Naive B cell (primary cell): Measurements from ENCODE around the gene BMPR1A. TPM values are rescaled to one million over a fixed set of nuclear protein-coding genes. Genes with fewer than 3 reads are reported as not detected.
"Not testable (repeated sequence)": the region's sequence is repeated elsewhere in the genome, so short reads cannot be mapped to it uniquely, and the experiment has no call there.

ENCODE experiments used
- ATAC-seq, 2 donors: fragments of 150-1000 bp; cut with Tn5 transposase; 2 replicates each; pipeline ENCODE4 v1.10.0; 2021; ENCODE audit warnings: low read depth in 2 of 2, mild to moderate bottlenecking in 2 of 2, moderate library complexity in 2 of 2
- DNase-seq: peaks from one replicate; pipeline ENCODE4 v3.0.0; 2022
- H3K27ac Mint-ChIP-seq, 6 donors: one replicate each; pipeline ENCODE4 v1.8.0; 2020 to 2022; ENCODE audit warnings: mild to moderate bottlenecking in 6 of 6, mixed read lengths in 6 of 6, moderate library complexity in 5 of 6, inconsistent platforms in 2 of 6
- H3K27me3 Mint-ChIP-seq, 3 donors: one replicate each; pipeline ENCODE4 v1.8.0; 2021 to 2022; ENCODE audit warnings: mixed read lengths in 3 of 3, mild to moderate bottlenecking in 1 of 3
- H3K36me3 Mint-ChIP-seq, 2 donors: one replicate each; pipeline ENCODE4 v1.8.0; 2020 to 2022; ENCODE audit warnings: mixed read lengths in 2 of 2, inconsistent platforms in 1 of 2, mild to moderate bottlenecking in 1 of 2
- H3K4me1 Mint-ChIP-seq, 3 donors: one replicate each; pipeline ENCODE4 v1.8.0; 2020 to 2022; ENCODE audit warnings: mixed read lengths in 3 of 3, inconsistent platforms in 1 of 3, mild to moderate bottlenecking in 1 of 3, moderate library complexity in 1 of 3
- H3K4me3 Mint-ChIP-seq, 8 donors: one replicate each; pipeline ENCODE4 v1.8.0; 2020 to 2022; ENCODE audit warnings: mild to moderate bottlenecking in 8 of 8, mixed read lengths in 8 of 8, moderate library complexity in 8 of 8, inconsistent platforms in 2 of 8
- H3K9me3 Mint-ChIP-seq, 7 donors: one replicate each; pipeline ENCODE4 v1.8.0; 2020 to 2022; ENCODE audit warnings: mixed read lengths in 7 of 7, mild to moderate bottlenecking in 5 of 7, inconsistent platforms in 2 of 7, moderate library complexity in 1 of 7
- polyA plus RNA-seq, 6 donors: library from polyadenylated mRNA; unstranded; fragments of 300-500 nt; fragmentation: Illumina TruSeq; gene quantifications; one replicate each; pipeline ENCODE4 v1.2.3, GENCODE V29; 2021; ENCODE audit warnings: low read depth in 6 of 6

Gene BMPR1A
- polyA plus RNA-seq, 6 donors from 2014 or later, result 0.73 to 3.4 (median 1.2) TPM; not detected in 1

DNA sequence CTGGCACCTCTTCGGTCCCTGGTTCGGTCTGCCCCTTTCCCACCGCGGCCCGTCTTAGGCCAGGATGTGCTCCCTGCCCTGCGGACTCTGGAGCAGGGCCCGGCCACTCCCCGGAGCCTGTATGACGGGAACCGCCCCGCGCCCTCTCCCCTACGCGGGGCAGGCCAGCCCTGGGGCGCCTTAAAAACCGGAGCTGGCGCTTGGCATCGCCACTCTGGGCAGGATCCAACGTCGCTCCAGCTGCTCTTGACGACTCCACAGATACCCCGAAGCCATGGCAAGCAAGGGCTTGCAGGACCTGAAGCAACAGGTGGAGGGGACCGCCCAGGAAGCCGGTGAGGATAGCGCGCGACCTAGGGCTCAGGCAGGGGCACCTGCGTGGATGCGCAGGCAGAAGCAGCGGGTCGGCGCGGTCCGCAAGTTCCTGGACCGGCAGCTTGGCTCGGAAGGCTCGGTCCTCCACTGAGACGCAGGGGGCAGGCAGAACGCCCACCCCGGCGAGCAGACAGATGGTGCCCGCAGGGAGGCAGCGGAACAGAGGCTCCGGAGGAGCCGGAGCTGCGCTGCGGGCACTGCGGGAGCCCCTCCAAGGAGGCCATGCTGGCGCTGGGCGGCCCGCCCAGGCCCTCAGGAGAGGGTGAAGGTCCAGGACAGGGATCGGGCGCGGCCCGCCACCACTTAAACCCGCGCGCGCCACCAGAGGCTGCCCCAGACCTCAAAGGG, 212.0 kb downstream of the BMPR1A start, which contains the start of gene ADIRF:
Gene ADIRF (plus strand): TSS at position 212 of the 723 bp plus-strand sequence. CDS start 63 bp downstream, at position 275.
- H3K27me3 Mint-ChIP-seq, result peaks cover 12 to 24% (median 15%) of the 10 kb centered on the region in 3 donors
- peaks cover 0 to 4% (median 0%) of the 10 kb centered on the region in 7 donors for H3K9me3 Mint-ChIP-seq
- no peak for ATAC-seq
- no peaks in the 10 kb centered on the region for H3K36me3 Mint-ChIP-seq
- H3K27ac Mint-ChIP-seq, result peak within 1 kb of the TSS in 1 of 6 donors; percentile 86
- DNase-seq, result no peak
- H3K4me1 Mint-ChIP-seq, result peaks cover 21 to 43% (median 30%) of the 10 kb centered on the region in 3 donors
- H3K4me3 Mint-ChIP-seq, result peak within 1 kb of the TSS in 6 of 8 donors; percentile 8 to 88 (median 53)

- Mint-ChIP-seq H3K9me3 (peaks cover 0 to 4% (median 0%) of the 10 kb centered on the region in 7 donors), H3K4me1 (peaks cover 21 to 43% (median 30%) of the 10 kb centered on the region in 3 donors), H3K4me3 (peak overlapping the region in 6 of 8 donors; percentile 8 to 88 (median 53)), H3K27ac (no peak overlapping the region), H3K27me3 (peaks cover 12 to 24% (median 15%) of the 10 kb centered on the region in 3 donors), H3K36me3 (no peaks in the 10 kb centered on the region)
- DNase-seq (no peak), ATAC-seq (no peak)
These were observed 212.6 kb downstream of the BMPR1A start for GRCh38 chr10:86968994-86969355.

GRCh38 chr10:86969421-86970041, 213.1 kb downstream of the BMPR1A start:
- peak overlapping the region in 1 of 6 donors; percentile 18 for H3K27ac Mint-ChIP-seq
- H3K9me3 Mint-ChIP-seq, result peaks cover 0 to 4% (median 0%) of the 10 kb centered on the region in 7 donors
- peaks cover 21 to 43% (median 30%) of the 10 kb centered on the region in 3 donors for H3K4me1 Mint-ChIP-seq
- ATAC-seq (no peak), DNase-seq (no peak)
- H3K4me3 Mint-ChIP-seq, result peak overlapping the region in 7 of 8 donors; percentile 42 to 88 (median 68)
- peaks cover 12 to 24% (median 19%) of the 10 kb centered on the region in 3 donors for H3K27me3 Mint-ChIP-seq
- H3K36me3 Mint-ChIP-seq, result no peaks in the 10 kb centered on the region

DNA sequence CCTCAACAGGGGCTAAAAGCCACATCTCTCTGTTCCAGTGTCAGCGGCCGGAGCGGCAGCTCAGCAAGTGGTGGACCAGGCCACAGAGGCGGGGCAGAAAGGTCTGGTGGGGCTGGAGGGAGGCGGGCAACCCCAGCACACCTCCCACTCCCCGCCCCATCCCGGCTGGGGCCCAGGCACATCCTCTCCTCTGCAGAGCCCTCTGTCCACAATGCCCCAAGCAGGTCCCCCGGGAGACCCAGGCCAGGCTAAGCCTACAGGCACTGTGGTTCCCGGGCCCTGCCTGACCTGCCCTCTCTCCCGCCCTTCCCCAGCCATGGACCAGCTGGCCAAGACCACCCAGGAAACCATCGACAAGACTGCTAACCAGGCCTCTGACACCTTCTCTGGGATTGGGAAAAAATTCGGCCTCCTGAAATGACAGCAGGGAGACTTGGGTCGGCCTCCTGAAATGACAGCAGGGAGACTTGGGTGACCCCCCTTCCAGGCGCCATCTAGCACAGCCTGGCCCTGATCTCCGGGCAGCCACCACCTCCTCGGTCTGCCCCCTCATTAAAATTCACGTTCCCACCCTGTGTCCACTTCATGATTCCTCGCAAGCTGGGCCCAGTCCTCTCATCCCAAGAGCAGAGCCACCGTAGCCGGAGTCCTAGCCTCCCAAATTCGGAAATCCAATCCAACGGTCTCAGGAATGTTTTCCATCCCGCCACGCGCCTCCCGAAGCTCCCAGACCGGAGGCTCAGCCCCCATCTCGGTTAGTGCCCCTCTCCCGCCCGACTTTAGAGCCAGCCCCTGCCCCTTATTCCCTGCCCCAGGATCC, 214.0 kb downstream of the BMPR1A start:
- peaks cover 11 to 24% (median 15%) of the 10 kb centered on the region in 3 donors for H3K27me3 Mint-ChIP-seq
- H3K4me3 Mint-ChIP-seq, result peak overlapping the region; percentile 83 to 95 (median 86)
- H3K9me3 Mint-ChIP-seq, result peaks cover 0 to 4% (median 0%) of the 10 kb centered on the region in 7 donors
- DNase-seq (no peak), ATAC-seq (no peak)
- peaks cover 21 to 42% (median 30%) of the 10 kb centered on the region in 3 donors for H3K4me1 Mint-ChIP-seq
- H3K36me3 Mint-ChIP-seq, result no peaks in the 10 kb centered on the region
- H3K27ac Mint-ChIP-seq, result peak overlapping the region in 4 of 6 donors; percentile 75 to 94 (median 86)

DNA sequence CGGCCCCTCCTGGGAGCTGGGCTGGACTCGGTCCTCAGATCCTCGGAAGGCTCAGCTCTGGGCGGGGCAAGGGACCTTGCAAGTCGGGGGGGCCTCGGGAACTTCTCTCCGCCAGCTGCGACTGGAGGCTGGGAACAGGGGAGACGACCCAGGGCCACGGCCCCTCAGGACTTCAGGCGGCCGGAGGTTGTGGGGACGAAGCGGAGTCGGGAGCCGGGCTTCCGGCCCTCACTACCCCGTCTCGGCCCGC, 214.5 kb downstream of the BMPR1A start:
- no peak for DNase-seq
- Mint-ChIP-seq H3K27ac (peak overlapping the region in 5 of 6 donors; percentile 7 to 94 (median 82)), H3K36me3 (no peaks in the 10 kb centered on the region), H3K9me3 (peaks cover 0 to 4% (median 0%) of the 10 kb centered on the region in 7 donors), H3K4me3 (peak overlapping the region; percentile 83 to 95 (median 86)), H3K4me1 (peaks cover 21 to 37% (median 25%) of the 10 kb centered on the region in 3 donors), H3K27me3 (peaks cover 8 to 24% (median 15%) of the 10 kb centered on the region in 3 donors)
- ATAC-seq, result peak in 1 of 2 donors; percentile 20

- peaks cover 0 to 4% (median 0%) of the 10 kb centered on the region in 7 donors for H3K9me3 Mint-ChIP-seq
- peaks cover 18 to 32% (median 20%) of the 10 kb centered on the region in 3 donors for H3K4me1 Mint-ChIP-seq
- peak overlapping the region; percentile 49 to 94 (median 87) for H3K27ac Mint-ChIP-seq
- H3K27me3 Mint-ChIP-seq, result peaks cover 8 to 22% (median 14%) of the 10 kb centered on the region in 3 donors
- peak overlapping the region; percentile 83 to 95 (median 90) for H3K4me3 Mint-ChIP-seq
- ATAC-seq (peak; percentile 87 to 89), DNase-seq (peak; percentile 80)
- H3K36me3 Mint-ChIP-seq, result no peaks in the 10 kb centered on the region
These were observed 215.0 kb downstream of the BMPR1A start for GRCh38 chr10:86971232-86971991.

DNA sequence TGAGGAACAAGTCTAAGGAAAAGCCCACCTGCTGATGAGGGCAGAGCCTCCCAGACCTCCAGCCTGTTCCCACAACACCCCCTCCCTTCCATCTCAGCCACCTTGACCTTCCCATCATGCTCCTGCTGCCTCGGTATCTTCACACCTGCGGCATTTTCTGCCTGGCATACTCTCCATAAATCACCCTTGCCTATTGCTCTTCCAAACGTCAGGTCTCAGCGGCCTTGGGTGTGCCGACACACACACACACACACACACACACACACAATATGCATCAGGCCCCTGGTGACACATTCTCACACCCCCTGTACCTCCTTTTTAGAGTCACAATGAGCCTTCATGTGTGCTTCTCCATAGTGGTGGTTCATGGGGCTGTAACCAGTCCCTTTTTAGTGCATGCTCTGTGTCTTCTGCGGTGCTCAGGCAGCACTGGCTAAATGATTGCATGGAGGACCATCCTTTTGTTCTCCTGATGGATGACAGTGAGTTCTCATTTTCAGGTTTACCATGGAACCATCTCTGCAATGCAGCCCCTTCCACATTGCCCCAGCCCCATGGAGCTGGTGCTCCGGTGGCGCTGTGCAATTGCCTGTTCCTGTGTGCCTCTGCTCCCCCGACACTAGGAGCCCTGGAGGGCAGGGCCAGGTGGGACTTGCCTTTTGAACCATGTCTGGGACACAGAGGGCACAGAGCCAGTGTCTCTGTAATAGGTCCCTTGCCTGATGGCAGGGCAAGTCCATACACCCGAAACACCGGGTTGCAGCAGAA, 216.4 kb downstream of the BMPR1A start:
- DNase-seq, result no peak
- Mint-ChIP-seq H3K9me3 (peaks cover 0 to 4% (median 0%) of the 10 kb centered on the region in 7 donors), H3K4me3 (peak overlapping the region; percentile 37 to 91 (median 76)), H3K4me1 (peaks cover 15 to 25% (median 16%) of the 10 kb centered on the region in 3 donors), H3K36me3 (no peaks in the 10 kb centered on the region), H3K27me3 (peaks cover 6 to 20% (median 8%) of the 10 kb centered on the region in 3 donors), H3K27ac (peak overlapping the region; percentile 26 to 95 (median 49))
- ATAC-seq, result no peak

DNA sequence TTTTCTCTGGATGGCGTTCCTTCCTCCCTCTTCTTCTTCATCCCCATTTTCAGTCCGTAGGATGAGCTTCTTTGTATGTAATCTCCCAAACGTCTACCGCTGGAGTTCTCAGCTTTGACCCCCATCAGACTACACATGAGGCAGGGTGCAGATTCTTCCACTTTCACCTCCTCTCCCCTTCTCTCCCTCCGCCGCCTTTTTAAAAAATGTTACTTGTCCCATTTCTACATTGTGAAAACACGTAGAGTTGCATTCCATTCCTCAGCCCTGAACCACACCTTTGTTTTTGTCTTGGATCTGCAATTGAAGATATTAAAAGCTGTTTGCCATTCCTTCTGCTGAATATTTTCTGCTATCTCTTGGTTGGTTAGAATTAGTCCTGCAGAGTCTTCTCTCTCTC, 218.1 kb downstream of the BMPR1A start:
- Mint-ChIP-seq H3K36me3 (no peaks in the 10 kb centered on the region), H3K27me3 (peaks cover 8 to 15% (median 15%) of the 10 kb centered on the region in 3 donors), H3K9me3 (peaks cover 0 to 4% (median 0%) of the 10 kb centered on the region in 7 donors), H3K4me3 (peak overlapping the region in 1 of 8 donors; percentile 37), H3K4me1 (peaks cover 15 to 20% (median 16%) of the 10 kb centered on the region in 3 donors), H3K27ac (peak overlapping the region in 2 of 6 donors; percentile 33 to 38)
- DNase-seq (no peak), ATAC-seq (no peak)

DNA sequence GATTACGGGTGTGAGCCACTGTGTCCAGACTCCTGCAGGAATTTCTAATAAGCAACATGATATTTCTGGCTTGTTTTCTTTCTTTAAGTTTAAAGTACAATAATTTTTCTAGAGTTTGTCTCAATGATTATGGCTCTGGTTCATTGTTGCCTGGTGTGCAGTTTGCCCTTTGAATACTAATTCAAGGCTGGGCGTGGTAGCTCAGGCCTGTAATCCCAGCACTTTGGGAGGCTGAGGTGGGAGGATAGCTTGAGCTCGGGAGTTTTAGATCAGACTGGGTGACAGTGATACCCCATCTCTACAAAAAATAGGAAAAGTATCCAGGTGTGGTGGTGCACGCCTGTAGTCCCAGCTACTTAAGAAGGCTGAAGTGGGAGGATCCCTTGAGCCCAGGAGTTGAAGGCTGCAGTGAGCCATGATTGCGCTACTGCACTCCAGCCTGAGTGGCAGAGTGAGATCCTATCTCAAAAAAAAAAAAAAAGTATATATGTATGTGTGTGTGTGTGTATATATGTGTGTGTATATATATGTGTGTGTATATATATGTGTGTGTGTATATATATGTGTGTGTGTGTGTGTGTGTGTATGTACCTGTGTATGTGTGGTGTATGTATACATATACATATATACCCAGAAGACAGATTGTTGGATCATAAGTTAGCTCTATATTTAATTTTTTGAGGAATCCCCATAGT, 220.1 kb downstream of the BMPR1A start:
- ATAC-seq (no peak), DNase-seq (no peak)
- Mint-ChIP-seq H3K9me3 (peaks cover 0 to 4% (median 0%) of the 10 kb centered on the region in 7 donors), H3K27me3 (peaks cover 7 to 28% (median 8%) of the 10 kb centered on the region in 3 donors), H3K36me3 (no peaks in the 10 kb centered on the region), H3K27ac (no peak overlapping the region), H3K4me3 (no peak overlapping the region), H3K4me1 (peaks cover 9 to 13% (median 11%) of the 10 kb centered on the region in 3 donors)

DNA sequence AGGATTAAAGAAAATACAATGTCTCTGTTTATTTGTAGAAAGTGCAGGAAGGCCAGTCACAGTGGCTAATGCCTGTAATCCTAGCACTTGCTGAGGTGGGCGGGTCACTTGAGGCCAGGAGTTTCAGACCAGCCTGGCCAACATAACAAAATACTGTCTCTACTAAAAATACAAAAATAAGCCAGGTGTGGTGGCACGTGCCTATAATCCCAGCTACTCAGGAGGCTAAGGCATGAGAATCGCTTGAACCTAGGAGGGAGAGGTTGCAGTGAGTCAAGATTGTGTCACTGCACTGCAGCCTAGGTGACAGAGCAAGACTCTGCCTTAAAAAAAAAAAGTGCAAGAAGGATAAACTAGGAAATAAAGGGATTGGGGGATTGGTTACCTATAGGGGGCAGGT, 222.0 kb downstream of the BMPR1A start:
- not testable (repeated sequence) for DNase-seq, H3K4me1 Mint-ChIP-seq, H3K36me3 Mint-ChIP-seq, ATAC-seq, H3K27ac Mint-ChIP-seq, H3K4me3 Mint-ChIP-seq, H3K9me3 Mint-ChIP-seq
- H3K27me3 Mint-ChIP-seq, result peaks cover 7 to 20% (median 15%) of the 10 kb centered on the region in 3 donors

- DNase-seq (no peak), ATAC-seq (no peak)
- no peaks in the 10 kb centered on the region for H3K36me3 Mint-ChIP-seq
- H3K27me3 Mint-ChIP-seq, result peaks cover 7 to 20% (median 13%) of the 10 kb centered on the region in 3 donors
- no peaks in the 10 kb centered on the region for H3K9me3 Mint-ChIP-seq
- H3K4me3 Mint-ChIP-seq, result no peak overlapping the region
- no peaks in the 10 kb centered on the region for H3K4me1 Mint-ChIP-seq
- H3K27ac Mint-ChIP-seq, result no peak overlapping the region
These were observed 222.9 kb downstream of the BMPR1A start for GRCh38 chr10:86979296-86979818.
